ENCODE data around the gene C1D.

DNA sequence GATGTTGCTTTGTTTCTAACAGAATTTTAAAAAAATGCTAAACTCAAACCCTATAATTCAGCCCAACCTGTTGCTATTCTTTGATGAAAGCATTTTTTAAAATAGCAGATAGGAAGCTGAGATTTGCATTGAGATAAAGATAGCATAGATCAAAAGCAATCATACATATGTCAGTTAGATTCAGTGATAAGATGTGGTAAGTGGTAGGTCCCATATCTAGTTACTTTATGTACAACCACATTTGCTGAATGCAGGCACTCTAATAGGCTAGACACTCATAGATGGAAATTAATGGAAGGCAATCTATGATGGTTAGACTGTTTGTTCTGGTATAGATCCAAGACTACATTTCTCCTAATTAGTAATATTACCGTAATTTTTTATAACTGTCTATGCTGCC, 27.2 kb upstream of the C1D start:
- TF ChIP-seq POLR2A (IDR thresholded peaks at IDR 0.05; ENCODE audit: low read length): no peak
- no peak for TF ChIP-seq GATA1 (IDR thresholded peaks at IDR 0.05; ENCODE audit: low read depth, low read length)
